SK-N-SH (cell line): ENCODE measurements around the gene EAPP. TPM values are rescaled to one million over a fixed set of nuclear protein-coding genes. Genes with fewer than 3 reads are reported as not detected.
"Not testable (repeated sequence)": the region's sequence is repeated elsewhere in the genome, so short reads cannot be mapped to it uniquely, and the experiment has no call there.

Source experiments
- CTCF ChIA-PET: fragments of 300-600, 350-600 bp; formaldehyde crosslinking; extraction: SDS; loops from one replicate; lab custom pipeline; 2021; lab: Yijun Ruan, JAX
- POLR2A ChIA-PET: fragments of 350-600 bp; sonication (Branson Sonifier 250); formaldehyde crosslinking; extraction: SDS; loops from one replicate; lab custom pipeline; 2020; ENCODE audit warnings: antibody characterized with exemption, inconsistent platforms; lab: Yijun Ruan, JAX
- DNase-seq: peaks from one replicate; pipeline ENCODE4 v3.0.0; 2012
- H2AFZ ChIP-seq: fragments of 200-600 bp; sonication (generic); 2 replicates; pipeline ENCODE4 v1.8.1; 2016; ENCODE audit warnings: antibody characterized with exemption, mild to moderate bottlenecking, low read depth
- H3F3A ChIP-seq: fragments of 200-600 bp; sonication (generic); replicated peaks from 2 replicates; pipeline ENCODE3; 2016; ENCODE audit warnings: antibody characterized with exemption, mild to moderate bottlenecking; ENCODE audit not compliant: insufficient read depth
- H3K27ac ChIP-seq, 2 experiments: fragments of 200-500 bp in 1 of 2; fragments of 200-600 bp in 1 of 2; sonication (Bioruptor generic) in 1 of 2; sonication (generic), shearing (Covaris generic) in 1 of 2; 2 replicates each; pipeline versions ENCODE4 v1.5.1 to v1.6.1; 2014 to 2016; ENCODE audit warnings: low read depth in 2 of 2, inconsistent platforms in 1 of 2, low read length in 1 of 2, mild to moderate bottlenecking in 1 of 2, mixed read lengths in 1 of 2
- H3K27me3 ChIP-seq: fragments of 200-600 bp; sonication (generic), shearing (Covaris generic); 2 replicates; pipeline ENCODE4 v1.6.1; 2016; ENCODE audit warnings: mixed run types; ENCODE audit not compliant: insufficient read depth
- H3K36me3 ChIP-seq, 2 experiments: fragments of 200-500 bp in 1 of 2; fragments of 200-600 bp in 1 of 2; sonication (Bioruptor generic) in 1 of 2; sonication (generic) in 1 of 2; replicated peaks in 1 of 2; 2 replicates each; pipeline versions ENCODE3 to v1.5.1; 2014 to 2016; ENCODE audit warnings: low read length in 1 of 2, mild to moderate bottlenecking in 1 of 2; ENCODE audit not compliant: insufficient read depth in 2 of 2, control insufficient read depth in 1 of 2
- H3K4me1 ChIP-seq, 2 experiments: fragments of 200-500 bp in 1 of 2; fragments of 200-600 bp in 1 of 2; sonication (Bioruptor generic) in 1 of 2; sonication (generic), shearing (Covaris generic) in 1 of 2; 2 replicates each; pipeline versions ENCODE4 v1.5.1 to v1.6.1; 2014 to 2016; ENCODE audit warnings: low read depth in 1 of 2, low read length in 1 of 2, mixed run types in 1 of 2; ENCODE audit not compliant: insufficient read depth in 2 of 2, control insufficient read depth in 1 of 2
- H3K4me2 ChIP-seq: fragments of 200-600 bp; sonication (generic), shearing (Covaris generic); 2 replicates; pipeline ENCODE4 v1.6.1; 2017; ENCODE audit warnings: mixed run types
- H3K4me3 ChIP-seq, 2 experiments: fragments of 200-500 bp in 1 of 2; fragments of 200-600 bp in 1 of 2; sonication (Bioruptor generic) in 1 of 2; sonication (generic), shearing (Covaris generic) in 1 of 2; 2 replicates each; pipeline versions ENCODE4 v1.5.1 to v1.8.1; 2014 to 2016; ENCODE audit warnings: low read depth in 2 of 2, inconsistent platforms in 1 of 2, low read length in 1 of 2, mild to moderate bottlenecking in 1 of 2, mixed read lengths in 1 of 2, moderate library complexity in 1 of 2
- H3K79me2 ChIP-seq: fragments of 200-600 bp; sonication (generic); 2 replicates; pipeline ENCODE4 v1.8.1; 2017; ENCODE audit warnings: mild to moderate bottlenecking; ENCODE audit not compliant: insufficient read depth
- H3K9ac ChIP-seq: fragments of 200-600 bp; sonication (generic); 2 replicates; pipeline ENCODE4 v1.6.1; 2017; ENCODE audit warnings: mixed run types
- H3K9me2 ChIP-seq: fragments of 200-600 bp; sonication (generic); 2 replicates; pipeline ENCODE4 v1.6.1; 2017; ENCODE audit warnings: mixed run types
- H3K9me3 ChIP-seq: fragments of 200-600 bp; sonication (generic); 2 replicates; pipeline ENCODE4 v1.6.1; 2017; ENCODE audit warnings: mixed run types, mild to moderate bottlenecking, moderate library complexity
- H4K20me1 ChIP-seq: fragments of 200-600 bp; sonication (generic); 2 replicates; pipeline ENCODE4 v1.6.1; 2017; ENCODE audit warnings: mild to moderate bottlenecking, mixed run types; ENCODE audit not compliant: insufficient read depth
- EZH2phosphoT487 ChIP-seq: fragments of 200-600 bp; sonication (generic); IDR thresholded peaks from 2 replicates; pipeline ENCODE4 v1.6.1; 2017; ENCODE audit warnings: low read depth, mixed run types, mild to moderate bottlenecking, antibody characterized with exemption, moderate library complexity, borderline replicate concordance
- FOXJ3 ChIP-seq: sonication (generic); formaldehyde crosslinking; IDR thresholded peaks from 2 replicates; pipeline ENCODE4 v1.5.1; 2020; ENCODE audit warnings: mild to moderate bottlenecking, missing genetic modification reagents
- GATA2 ChIP-seq: sonication (generic); formaldehyde crosslinking; IDR thresholded peaks from 2 replicates; pipeline ENCODE4 v1.5.0; 2020; ENCODE audit warnings: mild to moderate bottlenecking, missing genetic modification reagents
- JUND ChIP-seq: IDR thresholded peaks from 2 replicates; pipeline ENCODE4 v1.4.0; 2012
- MEF2A ChIP-seq: IDR thresholded peaks from 2 replicates; pipeline ENCODE4 v1.4.0; 2012; ENCODE audit warnings: low read depth, borderline replicate concordance
- NFIC ChIP-seq: IDR thresholded peaks from 2 replicates; pipeline ENCODE4 v1.4.0; 2012; ENCODE audit warnings: borderline replicate concordance
- NRF1 ChIP-seq: IDR thresholded peaks from 2 replicates; pipeline ENCODE4 v1.6.1; 2012; ENCODE audit warnings: low read depth, mild to moderate bottlenecking, low read length
- POLR2AphosphoS5 ChIP-seq: IDR thresholded peaks from 2 replicates; pipeline ENCODE4 v1.6.1; 2012; ENCODE audit warnings: low read depth, low read length
- RAD21 ChIP-seq: IDR thresholded peaks from 2 replicates; pipeline ENCODE4 v1.6.1; 2012; ENCODE audit warnings: mild to moderate bottlenecking, low read length
- RFX5 ChIP-seq: IDR thresholded peaks from 2 replicates; pipeline ENCODE4 v1.6.1; 2012; ENCODE audit warnings: mild to moderate bottlenecking, improper control_type of control experiment, low read length
- TCF12 ChIP-seq: IDR thresholded peaks from 2 replicates; pipeline ENCODE4 v1.4.0; 2012
- TEAD4 ChIP-seq: IDR thresholded peaks from 2 replicates; pipeline ENCODE4 v1.4.0; 2012; ENCODE audit warnings: mild to moderate bottlenecking, borderline replicate concordance; ENCODE audit not compliant: insufficient read depth
- YY1 ChIP-seq: IDR thresholded peaks from 2 replicates; pipeline ENCODE4 v1.4.0; 2012; ENCODE audit warnings: low read depth, mild to moderate bottlenecking
- WGBS: methylation state at CpG from one replicate; pipeline ENCODE4 v1.1.6; 2017; ENCODE audit warnings: low lambda C conversion rate; 5-methylcytosine and 5-hydroxymethylcytosine counted together
- polyA plus RNA-seq, 3 experiments: library from polyadenylated mRNA; depleted of rRNA; stranded (reverse); fragments of >200 nt; gene quantifications; 2 replicates each; pipeline ENCODE4 v1.2.3, GENCODE V29; 2012
- TF ChIP-seq, protein P1 (sequence below): IDR thresholded peaks from 2 replicates; pipeline ENCODE4 v1.4.0; 2012; ENCODE audit warnings: low read depth
- TF ChIP-seq, protein P2 (sequence below): fragments of 200-600 bp; sonication (generic); IDR thresholded peaks from 2 replicates; pipeline ENCODE4 v1.6.1; 2017; ENCODE audit warnings: antibody characterized with exemption, mild to moderate bottlenecking, moderate library complexity
- TF ChIP-seq, protein P3 (sequence below): IDR thresholded peaks from 2 replicates; pipeline ENCODE4 v1.4.0; 2012; ENCODE audit warnings: low read depth, borderline replicate concordance

EAPP gene
- polyA plus RNA-seq, 1 of the 3 experiments (the other 2 are of a cell fraction) = 30.0 TPM

DNA sequence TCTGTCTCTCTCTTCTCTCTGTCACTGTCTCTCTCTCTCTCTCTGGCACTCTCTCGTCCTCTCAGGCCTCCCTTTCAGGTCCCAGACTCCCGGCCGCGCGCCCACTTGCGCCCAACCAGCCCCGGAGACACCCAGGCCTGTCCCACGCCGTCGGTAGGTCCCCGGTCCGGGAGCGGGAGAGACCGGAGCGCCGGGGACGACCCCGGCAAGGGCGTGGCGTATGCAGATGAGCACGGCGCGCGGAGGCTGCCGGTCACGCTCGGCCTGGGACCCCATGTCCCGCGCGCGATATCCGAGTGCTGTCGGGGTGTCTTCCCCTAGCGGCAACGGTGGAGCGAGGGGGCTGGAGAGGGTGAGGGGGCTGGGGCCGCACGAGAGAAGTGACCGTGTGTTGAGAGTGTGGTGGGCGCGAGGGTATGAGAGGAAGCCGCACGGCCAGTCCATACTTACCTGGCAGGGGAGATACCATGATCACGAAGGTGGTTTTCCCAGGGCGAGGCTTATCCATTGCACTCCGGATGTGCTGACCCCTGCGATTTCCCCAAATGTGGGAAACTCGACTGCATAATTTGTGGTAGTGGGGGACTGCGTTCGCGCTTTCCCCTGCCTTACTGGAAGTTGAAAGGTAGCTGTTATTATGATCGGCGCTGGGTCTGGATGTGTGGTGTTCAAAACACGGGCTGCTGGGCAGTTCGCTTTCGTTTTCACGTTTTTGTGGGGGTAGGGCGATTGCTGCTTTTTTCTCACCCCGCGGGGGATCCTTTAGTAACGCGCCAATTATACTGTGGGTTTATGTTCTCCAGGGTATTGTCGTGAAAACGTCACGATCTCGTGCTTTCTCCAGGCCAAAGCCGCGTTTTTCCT is 7.0 kb upstream of the EAPP start:
- H3K27me3 ChIP-seq, H3K9me3 ChIP-seq, H3K4me1 ChIP-seq, H2AFZ ChIP-seq, POLR2A ChIA-PET, H3K9me2 ChIP-seq, H3K9ac ChIP-seq, H3K79me2 ChIP-seq, DNase-seq, H3K36me3 ChIP-seq, H4K20me1 ChIP-seq, H3K4me3 ChIP-seq, H3K4me2 ChIP-seq, CTCF ChIA-PET, H3K27ac ChIP-seq: not testable (repeated sequence)
- WGBS = no CpG with 5 or more reads among the region's 68 CpGs
- peaks cover 15% of the 10 kb centered on the region for H3F3A ChIP-seq

DNA sequence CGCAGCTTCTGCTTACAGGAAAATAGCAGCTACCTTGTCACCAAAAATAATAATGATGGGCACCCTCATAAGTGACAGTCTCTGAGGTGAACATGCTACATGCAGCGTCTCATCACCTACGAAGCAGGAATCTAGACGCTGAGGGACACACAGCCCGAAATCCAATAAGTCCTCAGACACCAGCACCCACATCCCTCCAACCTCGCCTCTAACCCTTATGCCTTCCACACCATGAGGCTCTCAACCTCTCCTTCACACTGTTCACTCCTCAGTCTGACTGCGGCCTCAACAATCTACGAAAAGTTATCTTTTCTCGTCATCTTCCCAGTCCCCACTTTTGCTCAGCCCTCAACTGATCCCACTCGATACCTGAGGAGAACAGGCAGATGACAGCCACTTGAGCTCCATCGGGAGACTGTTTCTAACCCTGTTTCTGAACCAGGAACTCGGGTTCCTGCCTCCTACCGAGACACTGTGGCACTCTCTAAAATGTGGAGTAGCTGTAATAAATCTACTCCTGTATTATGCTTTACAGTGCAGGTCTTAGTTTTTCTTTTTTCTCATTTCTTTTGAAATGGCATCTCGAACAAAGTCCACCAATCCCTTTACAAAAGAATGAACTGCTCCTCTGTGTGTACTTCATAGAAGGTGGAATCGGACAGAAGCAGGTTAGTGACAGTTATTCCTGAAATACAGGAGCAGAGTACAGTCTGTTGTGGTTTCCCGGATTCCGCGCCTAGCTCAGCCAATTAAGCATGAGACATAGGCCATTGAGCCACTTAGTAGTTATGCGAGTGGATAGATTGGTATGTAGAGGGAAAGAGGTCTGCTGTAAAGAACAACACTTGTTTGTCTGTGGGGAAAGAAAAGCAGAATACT is 919 bp upstream of the EAPP start:
- Histone ChIP-seq H3K9ac (peak overlapping the region; percentile 90), H3K4me3 (peak overlapping the region; percentile 89 to 97), H3K27ac (peak overlapping the region; percentile 67 to 88; a peak in 3 of 4 replicates), H3K4me2 (peak overlapping the region; percentile 76; the same call in 1 of the 2 replicates), H2AFZ (peak overlapping the region; percentile 88), H3K36me3 (peaks cover 6 to 10% of the 10 kb centered on the region in 2 experiments), H3K4me1 (peaks cover 10 to 12% of the 10 kb centered on the region in 2 experiments; a peak in 3 of 4 replicates), H3K79me2 (peaks cover 29% of the 10 kb centered on the region)
- H3K9me2 ChIP-seq, H3F3A ChIP-seq, H3K9me3 ChIP-seq, H3K27me3 ChIP-seq, H4K20me1 ChIP-seq, DNase-seq, CTCF ChIA-PET, POLR2A ChIA-PET: not testable (repeated sequence)
- 82% methylated on average over 15 of the region's 19 CpGs for WGBS

DNA sequence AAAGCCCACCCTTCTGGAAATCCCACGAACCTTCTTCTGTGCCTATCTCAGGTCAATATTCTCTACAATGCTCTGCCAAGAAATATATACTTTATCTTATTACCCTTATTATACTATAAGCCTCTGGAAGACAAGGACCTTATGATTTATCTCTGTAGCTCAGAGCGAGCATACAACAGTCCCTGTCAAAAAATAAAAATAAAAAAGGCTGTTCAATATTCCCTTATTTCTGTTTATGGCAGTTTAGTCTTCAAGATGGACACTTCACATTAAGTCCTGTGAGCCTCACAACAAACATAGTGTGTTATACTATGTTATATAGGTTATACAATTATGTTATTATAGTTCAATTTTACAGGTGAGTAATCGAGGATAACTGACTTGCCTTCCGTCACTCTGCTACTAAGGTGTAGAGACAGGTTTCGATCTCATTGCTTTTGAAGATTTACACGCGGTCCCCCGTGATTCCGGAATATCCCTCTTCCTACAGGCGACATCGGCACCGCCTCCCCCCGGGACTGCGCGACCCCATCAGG is 562 bp downstream of the EAPP start:
- peaks cover 8% of the 10 kb centered on the region for H3F3A ChIP-seq
- H3K4me1 ChIP-seq = peaks cover 10 to 12% of the 10 kb centered on the region in 2 experiments; a peak in 3 of 4 replicates
- H3K9ac ChIP-seq = peak overlapping the region; percentile 90
- peaks cover 6 to 18% of the 10 kb centered on the region in 2 experiments for H3K36me3 ChIP-seq
- no peaks in the 10 kb centered on the region for H3K27me3 ChIP-seq
- H3K79me2 ChIP-seq = peaks cover 36% of the 10 kb centered on the region
- H2AFZ ChIP-seq = peak overlapping the region; percentile 96
- no peaks in the 10 kb centered on the region for H4K20me1 ChIP-seq
- H3K27ac ChIP-seq = peak overlapping the region; percentile 88 to 91
- CTCF ChIA-PET = no interaction called here
- 7% methylated on average over 9 of the region's 15 CpGs for WGBS
- POLR2A ChIA-PET = no interaction called here
- H3K4me2 ChIP-seq = peak overlapping the region; percentile 76
- peak overlapping the region; percentile 89 to 97 for H3K4me3 ChIP-seq
- H3K9me3 ChIP-seq = no peaks in the 10 kb centered on the region
- no peak for DNase-seq
- H3K9me2 ChIP-seq = no peaks in the 10 kb centered on the region
- TF ChIP-seq JUND (no peak), RFX5 (no peak), NFIC (no peak), YY1 (no peak), TEAD4 (no peak), EZH2phosphoT487 (no peak), RAD21 (no peak), NRF1 (no peak), FOXJ3 (CRISPR knock-in tag) (no peak), POLR2AphosphoS5 (no peak), GATA2 (CRISPR knock-in tag) (no peak), MEF2A (no peak), TCF12 (no peak)
- TF ChIP-seq, protein P1, sequence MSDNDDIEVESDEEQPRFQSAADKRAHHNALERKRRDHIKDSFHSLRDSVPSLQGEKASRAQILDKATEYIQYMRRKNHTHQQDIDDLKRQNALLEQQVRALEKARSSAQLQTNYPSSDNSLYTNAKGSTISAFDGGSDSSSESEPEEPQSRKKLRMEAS = no peak
- TF ChIP-seq, protein P2, sequence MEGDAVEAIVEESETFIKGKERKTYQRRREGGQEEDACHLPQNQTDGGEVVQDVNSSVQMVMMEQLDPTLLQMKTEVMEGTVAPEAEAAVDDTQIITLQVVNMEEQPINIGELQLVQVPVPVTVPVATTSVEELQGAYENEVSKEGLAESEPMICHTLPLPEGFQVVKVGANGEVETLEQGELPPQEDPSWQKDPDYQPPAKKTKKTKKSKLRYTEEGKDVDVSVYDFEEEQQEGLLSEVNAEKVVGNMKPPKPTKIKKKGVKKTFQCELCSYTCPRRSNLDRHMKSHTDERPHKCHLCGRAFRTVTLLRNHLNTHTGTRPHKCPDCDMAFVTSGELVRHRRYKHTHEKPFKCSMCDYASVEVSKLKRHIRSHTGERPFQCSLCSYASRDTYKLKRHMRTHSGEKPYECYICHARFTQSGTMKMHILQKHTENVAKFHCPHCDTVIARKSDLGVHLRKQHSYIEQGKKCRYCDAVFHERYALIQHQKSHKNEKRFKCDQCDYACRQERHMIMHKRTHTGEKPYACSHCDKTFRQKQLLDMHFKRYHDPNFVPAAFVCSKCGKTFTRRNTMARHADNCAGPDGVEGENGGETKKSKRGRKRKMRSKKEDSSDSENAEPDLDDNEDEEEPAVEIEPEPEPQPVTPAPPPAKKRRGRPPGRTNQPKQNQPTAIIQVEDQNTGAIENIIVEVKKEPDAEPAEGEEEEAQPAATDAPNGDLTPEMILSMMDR = no peak
- TF ChIP-seq, protein P3, sequence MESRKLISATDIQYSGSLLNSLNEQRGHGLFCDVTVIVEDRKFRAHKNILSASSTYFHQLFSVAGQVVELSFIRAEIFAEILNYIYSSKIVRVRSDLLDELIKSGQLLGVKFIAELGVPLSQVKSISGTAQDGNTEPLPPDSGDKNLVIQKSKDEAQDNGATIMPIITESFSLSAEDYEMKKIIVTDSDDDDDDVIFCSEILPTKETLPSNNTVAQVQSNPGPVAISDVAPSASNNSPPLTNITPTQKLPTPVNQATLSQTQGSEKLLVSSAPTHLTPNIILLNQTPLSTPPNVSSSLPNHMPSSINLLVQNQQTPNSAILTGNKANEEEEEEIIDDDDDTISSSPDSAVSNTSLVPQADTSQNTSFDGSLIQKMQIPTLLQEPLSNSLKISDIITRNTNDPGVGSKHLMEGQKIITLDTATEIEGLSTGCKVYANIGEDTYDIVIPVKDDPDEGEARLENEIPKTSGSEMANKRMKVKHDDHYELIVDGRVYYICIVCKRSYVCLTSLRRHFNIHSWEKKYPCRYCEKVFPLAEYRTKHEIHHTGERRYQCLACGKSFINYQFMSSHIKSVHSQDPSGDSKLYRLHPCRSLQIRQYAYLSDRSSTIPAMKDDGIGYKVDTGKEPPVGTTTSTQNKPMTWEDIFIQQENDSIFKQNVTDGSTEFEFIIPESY = no peak
